Fibroblast of skin of right quadriceps (primary cell): ENCODE measurements around the gene JPT2.
A peak's percentile ranks its signal among the peaks of the same experiment; 100 is the strongest.

Experiments used
- DNase-seq: peaks from one replicate; pipeline ENCODE4 v3.0.0-alpha.2; 2013

The JPT2 gene

GRCh38 chr16:1677942-1678499, at the start of gene JPT2:
TSS of gene JPT2 (plus strand) at chr16:1678279. CDS start at chr16:1678313, 34 bp downstream.
- DNase-seq = peak; percentile 96

GRCh38 chr16:1630450-1631213, 47.4 kb upstream of the JPT2 start:
- no peak for DNase-seq

- DNase-seq = no peak
Measured at GRCh38 chr16:1631230-1631629, 46.8 kb upstream of the JPT2 start.

- no peak for DNase-seq
Measured at GRCh38 chr16:1631931-1632637, 46.0 kb upstream of the JPT2 start.

GRCh38 chr16:1632638-1632970, 45.5 kb upstream of the JPT2 start:
- no peak for DNase-seq

GRCh38 chr16:1633310-1633709, 44.8 kb upstream of the JPT2 start:
- DNase-seq = no peak

GRCh38 chr16:1634541-1634940, 43.5 kb upstream of the JPT2 start:
- no peak for DNase-seq

GRCh38 chr16:1635070-1635469, 43.0 kb upstream of the JPT2 start:
- DNase-seq = no peak

- DNase-seq = no peak
Measured at GRCh38 chr16:1637526-1637925, 40.6 kb upstream of the JPT2 start.

- DNase-seq = no peak
Measured at GRCh38 chr16:1638757-1639156, 39.3 kb upstream of the JPT2 start.

- DNase-seq = no peak
Measured at GRCh38 chr16:1639282-1639681, 38.8 kb upstream of the JPT2 start.

GRCh38 chr16:1639860-1640259, 38.2 kb upstream of the JPT2 start:
- no peak for DNase-seq

- no peak for DNase-seq
Measured at GRCh38 chr16:1640261-1640941, 37.7 kb upstream of the JPT2 start.

GRCh38 chr16:1641261-1641660, 36.8 kb upstream of the JPT2 start:
- DNase-seq = no peak

GRCh38 chr16:1642148-1642547, 35.9 kb upstream of the JPT2 start:
- no peak for DNase-seq

- DNase-seq = no peak
Measured at GRCh38 chr16:1642753-1643152, 35.3 kb upstream of the JPT2 start.

- DNase-seq = no peak
Measured at GRCh38 chr16:1643521-1643920, 34.6 kb upstream of the JPT2 start.

- no peak for DNase-seq
Measured at GRCh38 chr16:1645914-1646525, 32.1 kb upstream of the JPT2 start.

GRCh38 chr16:1647856-1648255, 30.2 kb upstream of the JPT2 start:
- no peak for DNase-seq

GRCh38 chr16:1650131-1650530, 27.9 kb upstream of the JPT2 start:
- DNase-seq = no peak

GRCh38 chr16:1651094-1651973, 26.7 kb upstream of the JPT2 start:
- DNase-seq = peak; percentile 22

GRCh38 chr16:1651974-1652312, 26.1 kb upstream of the JPT2 start:
- no peak for DNase-seq
